Spleen (tissue), 11 donors: ENCODE data around the gene CAMK2G. TPM values are rescaled to one million over a fixed set of nuclear protein-coding genes. Genes with fewer than 3 reads are reported as not detected.

Experiments
- DNase-seq: peaks from one replicate; pipeline ENCODE4 v3.0.0-alpha.2; 2020
- H3K27ac ChIP-seq, 8 donors: fragments of 200-600 bp; sonication (generic) in 7 of 8; 1 replicate in 4 of 8; 2 replicates in 4 of 8; pipeline versions ENCODE4 v1.5.0 to v1.8.0; 2016 to 2021; ENCODE audit warnings: inconsistent platforms in 4 of 8, mild to moderate bottlenecking in 4 of 8, moderate library complexity in 1 of 8
- H3K27me3 ChIP-seq, 7 donors: fragments of 200-600 bp; sonication (generic) in 6 of 7; replicated peaks in 1 of 7; 1 replicate in 4 of 7; 2 replicates in 3 of 7; pipeline versions ENCODE4 v1.5.0 to v1.8.0; 2016 to 2021; ENCODE audit warnings: inconsistent platforms in 3 of 7, mild to moderate bottlenecking in 1 of 7
- H3K36me3 ChIP-seq, 6 donors: fragments of 200-600 bp; sonication (generic) in 5 of 6; 1 replicate in 4 of 6; 2 replicates in 2 of 6; pipeline versions ENCODE4 v1.5.0 to v1.8.0; 2016 to 2021; ENCODE audit warnings: inconsistent platforms in 2 of 6
- H3K4me1 ChIP-seq, 6 donors: fragments of 200-600 bp; sonication (generic) in 5 of 6; 1 replicate in 3 of 6; 2 replicates in 3 of 6; pipeline versions ENCODE4 v1.5.0 to v1.8.0; 2016 to 2021; ENCODE audit warnings: inconsistent platforms in 3 of 6
- H3K4me3 ChIP-seq, 8 donors: fragments of 200-600 bp; sonication (generic) in 7 of 8; 1 replicate in 4 of 8; 2 replicates in 4 of 8; pipeline versions ENCODE4 v1.5.0 to v1.8.0; 2016 to 2021; ENCODE audit warnings: inconsistent platforms in 4 of 8, mild to moderate bottlenecking in 4 of 8, moderate library complexity in 2 of 8
- H3K9me3 ChIP-seq, 8 donors: fragments of 200-600 bp; sonication (generic) in 7 of 8; 1 replicate in 4 of 8; 2 replicates in 4 of 8; pipeline versions ENCODE4 v1.5.0 to v1.8.0; 2016 to 2021; ENCODE audit warnings: inconsistent platforms in 4 of 8
- POLR2A ChIP-seq, 3 donors: fragments of 450-650 bp; IDR thresholded peaks; one replicate each; pipeline ENCODE4 v1.5.1; 2017; ENCODE audit warnings: antibody characterized with exemption in 3 of 3, mild to moderate bottlenecking in 1 of 3
- POLR2AphosphoS5 ChIP-seq, 3 donors: sonication (generic); formaldehyde crosslinking; IDR thresholded peaks; one replicate each; pipeline ENCODE4 v1.5.1; 2017; ENCODE audit warnings: antibody characterized with exemption in 3 of 3
- WGBS, 5 donors: extraction: QIAGEN DNeasy Blood & Tissue Kit in 3 of 5; methylation state at CpG; one replicate each; pipeline versions ENCODE4 v1.1.5 to v1.1.7; 2013 to 2018; 5-methylcytosine and 5-hydroxymethylcytosine counted together
- intact Hi-C: fragments of 100-400 bp; cut with DNase I; formaldehyde crosslinking; loops from one replicate; pipeline ENCODE4 v1.15.0; 2023; ENCODE audit warnings: low total_unique reads
- polyA plus RNA-seq, 3 donors: library from polyadenylated mRNA; stranded (reverse); fragments of 200-250 nt; gene quantifications; one replicate each; pipeline ENCODE4 v1.2.1, GENCODE V29; 2013
- total RNA-seq, 7 donors: library from RNA; depleted of rRNA in 3 of 7; stranded (reverse); fragments of >200 nt in 3 of 7; fragmentation: NEBNext Ultra II Directional in 4 of 7; extraction: Animal tissue kit (Norgen Biotek cat#: 25700) in 4 of 7; gene quantifications; one replicate each; pipeline versions ENCODE4 v1.1.0 to v1.2.1, GENCODE V29; 2016 to 2021
- TF ChIP-seq, protein P1 (sequence below), 11 experiments: fragments of 200-600 bp in 7 of 11; fragments of 450-650 bp in 4 of 11; sonication (generic) in 4 of 11; IDR thresholded peaks in 8 of 11; conservative IDR thresholded peaks in 3 of 11; 1 replicate in 7 of 11; 2 replicates in 4 of 11; pipeline versions ENCODE4 v1.4.0 to v1.8.0; 2016 to 2021; ENCODE audit warnings: antibody characterized with exemption in 11 of 11, inconsistent platforms in 4 of 11, mild to moderate bottlenecking in 1 of 11
- donor health status: healthy with polysubstance abuse.
- donor health status: DM: no; HTN: no; CAD: no; lungs with moderate emphysema.
- donor health status: DM: no; HTN: no; CAD: no.
- donor health status: Bipolar disorder and iron deficiency.
- donor health status: healthy.
- donor health status: DM: no; HTN: no; CAD: no.
- donor health status: DM: yes; HTN: yes; CAD: no.

Gene CAMK2G
- total and polyA plus RNA-seq, 10 donors, result 10.4 to 55.2 (median 43.9) TPM

DNA sequence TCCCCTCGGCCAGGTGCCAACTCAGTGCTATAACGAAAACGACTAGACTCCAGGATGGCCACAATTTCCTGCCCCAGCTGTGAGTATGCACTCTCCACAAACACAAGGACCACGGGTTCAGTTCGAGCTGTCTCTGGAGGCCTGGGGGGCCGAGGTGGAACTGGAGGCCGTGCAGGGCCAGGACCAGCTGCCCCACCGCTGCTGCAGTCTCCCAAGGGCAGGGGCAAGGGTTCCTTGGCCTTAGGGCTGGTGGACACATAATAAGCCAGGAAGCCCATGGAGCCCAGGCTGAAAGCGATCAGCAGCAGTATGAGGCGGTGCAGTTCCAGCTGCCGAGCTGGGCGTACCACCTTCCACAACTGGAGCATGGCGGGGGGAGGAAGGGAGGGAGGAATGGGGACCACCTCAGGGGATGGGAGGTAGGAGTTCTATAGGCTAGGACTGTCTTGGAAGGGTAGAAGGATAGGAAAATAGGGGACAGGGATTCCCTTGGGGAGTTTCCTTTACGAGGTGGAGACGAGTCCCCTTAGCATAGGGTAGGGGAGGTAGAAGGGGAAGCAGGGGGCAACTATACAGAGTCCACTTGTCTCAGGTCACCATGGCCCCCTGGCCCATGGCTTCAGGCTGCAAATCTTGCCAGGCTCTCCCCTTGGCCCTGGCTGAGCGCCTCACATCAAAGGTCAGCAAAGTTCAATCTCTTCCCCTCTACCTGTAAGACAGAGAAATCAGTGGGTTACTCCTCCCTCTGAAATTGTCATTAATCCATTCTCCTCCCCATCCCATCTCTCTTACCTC is 66.1 kb downstream of the CAMK2G start:
- peaks cover 18 to 86% (median 63%) of the 10 kb centered on the region in 6 donors for H3K4me1 ChIP-seq
- peaks cover 0 to 76% (median 55%) of the 10 kb centered on the region in 6 donors for H3K36me3 ChIP-seq
- WGBS, 5 donors, result 89 to 94% (median 90%) methylated on average over 16 of the region's 16 CpGs
- intact Hi-C loops, result no loop called here
- peak in 1 of 3 donors; percentile 48 for TF ChIP-seq POLR2AphosphoS5 (IDR thresholded peaks at IDR 0.05)
- TF ChIP-seq, protein P1, sequence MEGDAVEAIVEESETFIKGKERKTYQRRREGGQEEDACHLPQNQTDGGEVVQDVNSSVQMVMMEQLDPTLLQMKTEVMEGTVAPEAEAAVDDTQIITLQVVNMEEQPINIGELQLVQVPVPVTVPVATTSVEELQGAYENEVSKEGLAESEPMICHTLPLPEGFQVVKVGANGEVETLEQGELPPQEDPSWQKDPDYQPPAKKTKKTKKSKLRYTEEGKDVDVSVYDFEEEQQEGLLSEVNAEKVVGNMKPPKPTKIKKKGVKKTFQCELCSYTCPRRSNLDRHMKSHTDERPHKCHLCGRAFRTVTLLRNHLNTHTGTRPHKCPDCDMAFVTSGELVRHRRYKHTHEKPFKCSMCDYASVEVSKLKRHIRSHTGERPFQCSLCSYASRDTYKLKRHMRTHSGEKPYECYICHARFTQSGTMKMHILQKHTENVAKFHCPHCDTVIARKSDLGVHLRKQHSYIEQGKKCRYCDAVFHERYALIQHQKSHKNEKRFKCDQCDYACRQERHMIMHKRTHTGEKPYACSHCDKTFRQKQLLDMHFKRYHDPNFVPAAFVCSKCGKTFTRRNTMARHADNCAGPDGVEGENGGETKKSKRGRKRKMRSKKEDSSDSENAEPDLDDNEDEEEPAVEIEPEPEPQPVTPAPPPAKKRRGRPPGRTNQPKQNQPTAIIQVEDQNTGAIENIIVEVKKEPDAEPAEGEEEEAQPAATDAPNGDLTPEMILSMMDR (IDR thresholded peaks at IDR 0.05 in 8 of 11, conservative IDR thresholded peaks at IDR 0.05 in 3 of 11), result no peak
- TF ChIP-seq POLR2A (IDR thresholded peaks at IDR 0.05), result no peak
- no peaks in the 10 kb centered on the region for H3K9me3 ChIP-seq
- H3K27ac ChIP-seq, result peak overlapping the region in 1 of 8 donors; percentile 100
- no peaks in the 10 kb centered on the region for H3K27me3 ChIP-seq
- H3K4me3 ChIP-seq, result peak overlapping the region in 1 of 8 donors; percentile 26
- DNase-seq, result no peak

DNA sequence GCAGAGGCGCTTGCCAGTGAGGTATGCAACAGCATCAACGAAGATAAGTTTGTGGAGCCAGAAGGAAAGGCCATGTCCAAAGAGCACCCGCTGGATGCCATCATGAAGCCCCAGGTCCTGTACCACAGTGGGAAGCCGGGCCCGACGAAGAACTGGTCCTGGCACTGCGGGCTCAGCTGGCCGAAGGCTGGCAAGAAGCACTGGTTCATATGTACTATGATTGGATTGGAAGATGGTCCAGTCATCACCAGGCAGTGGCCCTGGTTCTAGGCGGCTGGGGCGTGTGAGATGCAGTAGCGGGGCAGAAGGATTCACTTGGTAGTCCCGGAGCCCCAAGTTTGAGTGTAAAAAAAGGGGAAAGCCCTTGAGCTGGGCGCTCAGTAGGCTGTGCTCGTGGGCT is 66.9 kb downstream of the CAMK2G start:
- H3K4me1 ChIP-seq, result peaks cover 18 to 86% (median 61%) of the 10 kb centered on the region in 6 donors
- 96 to 98% (median 97%) methylated on average over 14 of the region's 14 CpGs for WGBS, 5 donors
- H3K27ac ChIP-seq, result peak overlapping the region in 1 of 8 donors; percentile 13
- H3K4me3 ChIP-seq, result peak overlapping the region in 1 of 8 donors; percentile 26
- H3K9me3 ChIP-seq, result no peaks in the 10 kb centered on the region
- no peaks in the 10 kb centered on the region for H3K27me3 ChIP-seq
- DNase-seq, result no peak
- intact Hi-C loops, result no loop called here
- H3K36me3 ChIP-seq, result peaks cover 0 to 76% (median 62%) of the 10 kb centered on the region in 6 donors
- TF ChIP-seq POLR2A (IDR thresholded peaks at IDR 0.05) (no peak), POLR2AphosphoS5 (IDR thresholded peaks at IDR 0.05) (peak in 1 of 3 donors; percentile 48)
- TF ChIP-seq, protein P1 (IDR thresholded peaks at IDR 0.05 in 8 of 11, conservative IDR thresholded peaks at IDR 0.05 in 3 of 11), result no peak

DNA sequence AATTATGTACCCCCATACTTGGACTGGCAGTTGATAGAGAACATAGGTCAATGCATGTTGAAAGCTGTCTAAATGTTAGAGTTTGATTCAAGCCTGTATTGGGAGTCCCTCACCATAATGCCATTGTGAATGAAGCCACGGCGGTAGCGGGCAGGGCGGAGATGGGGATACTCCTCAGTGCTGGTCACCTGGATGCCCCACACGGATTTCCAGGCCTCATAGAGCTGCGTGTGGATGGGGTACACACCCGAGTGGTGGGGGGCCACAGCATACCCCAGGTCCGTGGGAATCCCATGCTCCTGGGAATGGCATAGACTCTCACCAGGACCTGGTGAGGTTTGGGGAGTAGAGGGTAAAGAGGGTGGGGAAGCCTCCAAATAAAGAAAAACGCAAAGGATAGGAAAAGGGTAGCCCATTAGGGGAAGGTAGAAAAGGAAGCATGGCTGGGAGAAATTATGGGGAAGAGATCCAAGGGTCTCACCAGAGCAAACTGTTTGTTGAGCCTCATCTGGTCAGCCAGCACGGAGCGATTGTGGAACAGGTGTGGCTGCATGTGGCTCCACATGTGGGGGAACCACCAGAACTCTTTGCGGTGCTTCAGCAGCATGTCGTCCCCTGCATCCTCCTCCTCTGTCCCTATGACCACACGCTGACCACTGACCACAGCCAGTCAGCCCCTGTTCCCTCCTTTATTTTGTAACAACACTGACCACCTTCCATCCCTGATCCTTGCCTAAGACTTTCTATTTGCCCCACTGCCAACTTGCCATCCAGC is 68.0 kb downstream of the CAMK2G start:
- WGBS, 5 donors, result 91 to 95% (median 94%) methylated on average over 14 of the region's 14 CpGs
- Histone ChIP-seq H3K4me3 (peak overlapping the region in 1 of 8 donors; percentile 26), H3K36me3 (peaks cover 0 to 87% (median 74%) of the 10 kb centered on the region in 6 donors), H3K9me3 (no peaks in the 10 kb centered on the region), H3K4me1 (peaks cover 18 to 87% (median 58%) of the 10 kb centered on the region in 6 donors), H3K27ac (peak overlapping the region in 2 of 8 donors; percentile 11 to 13), H3K27me3 (no peaks in the 10 kb centered on the region)
- intact Hi-C loops, result no loop called here
- no peak for DNase-seq
- TF ChIP-seq POLR2A (IDR thresholded peaks at IDR 0.05) (no peak), POLR2AphosphoS5 (IDR thresholded peaks at IDR 0.05) (no peak)
- TF ChIP-seq, protein P1 (IDR thresholded peaks at IDR 0.05 in 8 of 11, conservative IDR thresholded peaks at IDR 0.05 in 3 of 11), result no peak
